A549 treated with dexamethasone at 1 μM for 4 hours (cell line): ENCODE data around the gene ANKRD18A. TPM values are rescaled to one million over a fixed set of nuclear protein-coding genes. Genes with fewer than 3 reads are reported as not detected.

ENCODE experiments used
- total RNA-seq: library from RNA; stranded (reverse); fragments of 200-300 nt; extraction: Qiagen RNA extraction; gene quantifications from 5 replicates; pipeline ENCODE4 v1.2.3, GENCODE V29; 2022

Gene ANKRD18A
- 5.5 to 13.7 TPM (median 10.0 TPM) in 5 replicates for total RNA-seq

DNA sequence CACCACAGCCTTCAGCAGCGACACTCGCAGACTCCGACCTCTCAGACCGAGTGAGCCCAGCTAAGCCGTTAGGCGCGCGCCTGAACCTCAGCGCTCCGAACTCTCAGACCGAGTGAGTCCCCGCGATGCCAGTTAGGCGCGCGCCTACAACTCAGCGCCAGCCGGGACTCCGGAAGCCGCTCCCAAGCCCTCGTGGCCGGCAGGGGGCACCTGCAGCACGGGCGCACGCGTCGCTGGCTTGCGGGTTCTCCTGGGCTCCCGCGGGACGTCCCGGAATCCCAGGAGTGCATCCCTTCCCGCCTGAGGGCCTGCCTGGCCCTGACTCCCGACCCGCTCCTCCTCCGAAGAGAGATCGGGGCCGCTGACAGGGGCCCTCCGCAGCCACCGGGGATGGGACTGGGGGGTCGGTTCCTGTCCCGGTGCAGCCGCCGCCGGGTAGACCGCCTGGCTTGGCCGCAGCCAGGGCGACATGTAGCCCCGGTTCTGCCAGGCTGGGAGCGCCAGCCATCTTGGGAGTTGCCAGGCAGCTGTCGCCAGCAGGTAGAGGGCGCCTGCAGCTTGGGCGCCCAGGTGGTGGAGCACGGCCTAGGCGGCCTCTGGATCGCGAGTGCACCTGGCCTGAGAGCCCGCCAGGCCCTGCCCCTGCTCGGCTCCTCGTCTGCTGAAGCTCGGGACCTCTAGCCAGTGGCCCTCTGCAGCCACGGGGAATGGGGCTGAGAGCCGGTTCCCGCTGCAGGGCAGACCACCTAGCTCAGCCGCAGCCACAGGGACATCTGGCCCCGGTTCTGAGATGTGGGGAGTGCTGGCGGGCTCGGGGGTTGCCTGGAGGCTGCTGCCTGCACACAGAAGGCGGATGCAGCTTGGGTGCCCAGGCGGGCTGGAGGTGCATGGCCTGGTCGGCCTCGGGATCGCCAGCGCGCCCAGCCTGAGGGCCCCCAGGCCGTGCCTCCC, at the start of gene ANKRD18A:
ANKRD18A (minus strand) TSS at position 114 of the 951 bp plus-strand sequence. CDS start 311 bp downstream, outside the sequence.

Other genes starting within 250 kb of the ANKRD18A start
- gene ALDH1B1, start 227.9 kb downstream of the ANKRD18A start, total RNA-seq, result 49.4 to 55.4 TPM (median 52.4 TPM) in 5 replicates
- gene IGFBPL1, start 196.1 kb downstream of the ANKRD18A start, total RNA-seq, result 1.7 to 3.1 TPM (median 2.5 TPM) in 5 replicates
- gene FAM240B, start 99.5 kb upstream of the ANKRD18A start, total RNA-seq, result not detected in 5 replicates